NCI-H748 (cell line): ENCODE measurements around the gene UCKL1.
"Not testable (repeated sequence)": the region's sequence is repeated elsewhere in the genome, so short reads cannot be mapped to it uniquely, and the experiment has no call there.

Source experiments
- DNase-seq: peaks from one replicate; lab custom pipeline; 2025; ENCODE audit not compliant: unreplicated experiment; lab: John Stamatoyannopoulos, UW

The UCKL1 gene

GRCh38 chr20:63955827-63956663 lies at the start of gene UCKL1:
Gene UCKL1 (minus strand): TSS chr20:63956416. CDS start chr20:63956372, 44 bp downstream.
- peak; percentile 88 for DNase-seq

GRCh38 chr20:64005394-64005793 lies 49.2 kb upstream of the UCKL1 start:
- no peak for DNase-seq

GRCh38 chr20:64003960-64004725 lies 47.9 kb upstream of the UCKL1 start:
- DNase-seq = peak; percentile 2

- DNase-seq = no peak
Measured at GRCh38 chr20:64001607-64002011, 45.4 kb upstream of the UCKL1 start.

GRCh38 chr20:64000906-64001305 lies 44.7 kb upstream of the UCKL1 start:
- DNase-seq = no peak

- no peak for DNase-seq
Measured at GRCh38 chr20:63982937-63983336, 26.7 kb upstream of the UCKL1 start.

- DNase-seq = peak; percentile 95
Measured at GRCh38 chr20:63980806-63981728, 24.9 kb upstream of the UCKL1 start, which contains the start of gene PRPF6. Gene PRPF6 (plus strand): TSS chr20:63981132. CDS start chr20:63981246, 114 bp downstream.

- DNase-seq = no peak
Measured at GRCh38 chr20:63980317-63980805, 24.1 kb upstream of the UCKL1 start.

- peak; percentile 62 for DNase-seq
Measured at GRCh38 chr20:63979557-63980316, 23.5 kb upstream of the UCKL1 start, which contains the start of gene SAMD10. Gene SAMD10 (minus strand): TSS chr20:63979642. CDS start chr20:63979467, 175 bp downstream.

GRCh38 chr20:63979229-63979556 lies 23.0 kb upstream of the UCKL1 start:
- DNase-seq = no peak

GRCh38 chr20:63978319-63979228 lies 22.4 kb upstream of the UCKL1 start:
- DNase-seq = peak; percentile 82

GRCh38 chr20:63977739-63978276 lies 21.6 kb upstream of the UCKL1 start:
- DNase-seq = no peak

GRCh38 chr20:63976980-63977738 lies 20.9 kb upstream of the UCKL1 start:
- DNase-seq = no peak

GRCh38 chr20:63976511-63976910 lies 20.3 kb upstream of the UCKL1 start:
- not testable (repeated sequence) for DNase-seq

GRCh38 chr20:63974402-63975200 lies 18.4 kb upstream of the UCKL1 start:
- peak; percentile 86 for DNase-seq

- DNase-seq = peak; percentile 76
Measured at GRCh38 chr20:63973636-63974401, 17.6 kb upstream of the UCKL1 start.

GRCh38 chr20:63973160-63973479 lies 16.9 kb upstream of the UCKL1 start:
- no peak for DNase-seq
